NCI-H1092 treated with DMSO at 0.1 percent for 48 hours (cell line): ENCODE data around the gene GARIN5B.
A peak's percentile ranks its signal among the peaks of the same experiment; 100 is the strongest.
"Not testable (repeated sequence)": the region's sequence is repeated elsewhere in the genome, so short reads cannot be mapped to it uniquely, and the experiment has no call there.

Experiments
- DNase-seq: peaks from one replicate; lab custom pipeline; 2025; lab: John Stamatoyannopoulos, UW

The GARIN5B gene

GRCh38 chr19:55362990-55363716 lies at the start of gene GARIN5B:
Gene GARIN5B, minus strand, starts transcription at chr19:55363260. Its CDS starts 194 bp downstream, at chr19:55363066.
- DNase-seq, result no peak

DNA sequence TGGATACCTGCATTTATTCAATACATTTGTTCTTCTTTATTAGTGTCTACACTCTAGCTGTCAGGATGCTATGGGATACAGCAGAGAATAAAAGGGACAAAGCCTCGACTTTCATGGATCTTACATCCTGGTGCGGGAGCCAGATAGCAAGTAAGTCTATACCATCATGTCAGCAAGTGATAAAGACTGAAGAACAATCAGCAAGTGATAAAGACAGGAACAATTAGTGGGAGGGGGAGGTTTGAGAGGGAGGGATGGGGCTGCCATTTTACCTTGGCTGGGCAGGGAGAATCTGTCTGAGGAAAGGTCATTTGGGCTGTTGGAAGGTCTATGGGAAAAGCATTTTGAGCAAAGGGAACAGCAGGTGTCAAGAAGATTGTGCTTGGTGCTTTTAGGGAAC lies 47.1 kb upstream of the GARIN5B start:
- no peak for DNase-seq

DNA sequence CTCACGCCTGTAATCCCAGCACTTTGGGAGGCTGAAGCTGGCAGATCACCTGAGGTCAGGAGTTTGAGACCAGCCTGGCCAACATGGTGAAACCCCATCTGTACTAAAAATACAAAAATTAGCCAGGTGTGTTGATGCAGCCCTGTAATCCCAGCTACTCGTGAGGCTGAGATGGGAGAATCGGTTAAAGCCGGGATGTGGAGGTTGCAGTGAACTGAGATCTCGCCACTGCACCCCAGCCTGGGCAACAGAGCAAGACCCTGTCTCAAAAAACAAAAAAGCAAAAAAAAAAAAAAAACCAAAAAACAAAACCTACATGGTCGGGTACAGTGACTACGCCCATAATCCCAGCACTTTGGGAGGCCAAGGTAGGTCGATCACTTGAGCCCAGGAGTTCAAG lies 46.1 kb upstream of the GARIN5B start:
- DNase-seq, result not testable (repeated sequence)

DNA sequence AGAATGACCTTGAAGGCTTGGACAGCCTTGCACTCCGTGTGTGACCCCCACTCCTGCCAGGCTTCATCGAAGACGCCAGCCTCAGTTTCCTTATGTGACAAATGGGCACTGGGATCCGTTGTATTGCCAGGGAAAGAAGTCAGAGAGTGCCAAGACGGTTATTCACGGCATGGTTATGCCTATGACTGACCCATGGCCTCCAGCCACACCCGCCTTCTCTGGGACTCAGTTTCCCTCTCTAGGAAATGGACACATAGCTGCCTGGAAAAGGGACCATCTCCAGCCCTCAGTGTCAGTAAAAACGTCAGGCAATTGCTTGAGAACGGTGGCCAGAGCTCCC lies 45.4 kb upstream of the GARIN5B start:
- no peak for DNase-seq

GRCh38 chr19:55407800-55408532 lies 44.9 kb upstream of the GARIN5B start:
- peak; percentile 97 for DNase-seq

DNA sequence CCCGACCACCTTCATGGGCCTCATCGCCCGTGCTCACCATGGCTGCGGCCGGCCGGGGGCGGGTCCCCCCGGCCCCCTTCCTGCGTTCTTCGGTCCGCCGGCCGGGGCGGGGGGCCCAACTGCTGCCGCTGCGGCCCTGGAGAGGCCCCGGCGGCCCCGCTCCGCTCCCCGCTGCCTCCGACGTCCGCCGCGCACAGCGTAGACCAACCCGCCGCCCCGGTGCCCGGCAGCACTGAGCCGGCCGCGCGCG lies 44.4 kb upstream of the GARIN5B start, which contains the start of gene UBE2S:
TSS of gene UBE2S (minus strand) at position 239 of the 250 bp plus-strand sequence. CDS start at position 40, 199 bp downstream.
- not testable (repeated sequence) for DNase-seq

DNA sequence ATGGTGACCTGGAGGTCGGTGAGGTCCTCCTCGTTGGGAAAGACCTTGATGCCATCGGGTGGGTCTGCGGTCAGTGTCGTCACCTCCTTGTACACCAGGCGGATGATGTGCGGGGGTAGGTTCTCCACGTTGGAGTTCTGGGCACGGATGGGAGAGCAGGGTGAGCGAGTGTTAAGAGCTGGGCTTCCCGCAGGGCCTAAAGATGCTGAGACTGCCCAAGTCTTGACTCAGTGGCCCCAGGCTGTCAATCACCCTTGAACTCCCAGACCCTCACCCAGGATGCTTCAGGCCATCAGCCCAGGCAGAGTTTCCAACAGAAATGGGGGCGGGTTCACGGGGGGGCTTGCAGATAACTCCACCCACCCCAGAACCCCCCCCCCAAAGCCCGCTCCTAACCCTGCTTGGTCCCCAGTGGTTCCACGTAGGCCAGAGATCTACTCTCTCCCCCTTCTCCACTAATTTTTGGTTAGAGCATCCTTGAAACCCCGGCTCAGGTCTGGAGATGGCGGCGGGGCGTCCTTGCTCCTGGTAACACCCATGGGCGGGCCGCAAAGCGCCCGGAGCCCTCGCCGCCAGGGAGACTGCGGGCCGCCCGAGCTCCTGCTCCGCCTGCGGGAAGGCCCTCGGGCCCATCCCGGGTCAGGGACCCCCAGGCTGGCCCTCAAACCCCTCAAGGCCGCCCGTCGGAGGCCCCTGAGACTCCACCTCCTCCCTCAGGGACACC lies 43.9 kb upstream of the GARIN5B start:
- DNase-seq, result no peak

- no peak for DNase-seq
Measured at GRCh38 chr19:55406091-55406825, 43.2 kb upstream of the GARIN5B start.

GRCh38 chr19:55405638-55406037 lies 42.6 kb upstream of the GARIN5B start:
- no peak for DNase-seq

DNA sequence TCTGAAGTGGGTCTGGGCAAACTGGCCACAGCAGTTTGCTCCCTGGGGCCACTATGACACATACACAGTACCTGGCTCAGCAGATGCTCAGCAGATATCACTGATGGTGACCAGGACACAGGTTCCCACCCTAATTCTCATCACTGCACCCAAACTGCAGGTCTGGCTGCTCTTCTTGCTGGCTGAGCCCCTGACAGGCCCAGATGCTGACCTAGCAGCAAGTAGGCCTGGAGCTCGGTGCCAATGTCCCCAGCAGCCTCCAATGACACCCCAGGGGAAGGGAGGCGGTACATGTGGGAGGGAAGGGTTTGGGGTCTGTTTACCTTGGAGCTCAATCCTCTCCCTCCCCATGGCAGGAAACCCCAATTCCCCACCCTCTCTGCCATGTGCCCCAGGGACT lies 39.4 kb upstream of the GARIN5B start:
- no peak for DNase-seq

- DNase-seq, result not testable (repeated sequence)
Measured at GRCh38 chr19:55401390-55401789, 38.3 kb upstream of the GARIN5B start.

DNA sequence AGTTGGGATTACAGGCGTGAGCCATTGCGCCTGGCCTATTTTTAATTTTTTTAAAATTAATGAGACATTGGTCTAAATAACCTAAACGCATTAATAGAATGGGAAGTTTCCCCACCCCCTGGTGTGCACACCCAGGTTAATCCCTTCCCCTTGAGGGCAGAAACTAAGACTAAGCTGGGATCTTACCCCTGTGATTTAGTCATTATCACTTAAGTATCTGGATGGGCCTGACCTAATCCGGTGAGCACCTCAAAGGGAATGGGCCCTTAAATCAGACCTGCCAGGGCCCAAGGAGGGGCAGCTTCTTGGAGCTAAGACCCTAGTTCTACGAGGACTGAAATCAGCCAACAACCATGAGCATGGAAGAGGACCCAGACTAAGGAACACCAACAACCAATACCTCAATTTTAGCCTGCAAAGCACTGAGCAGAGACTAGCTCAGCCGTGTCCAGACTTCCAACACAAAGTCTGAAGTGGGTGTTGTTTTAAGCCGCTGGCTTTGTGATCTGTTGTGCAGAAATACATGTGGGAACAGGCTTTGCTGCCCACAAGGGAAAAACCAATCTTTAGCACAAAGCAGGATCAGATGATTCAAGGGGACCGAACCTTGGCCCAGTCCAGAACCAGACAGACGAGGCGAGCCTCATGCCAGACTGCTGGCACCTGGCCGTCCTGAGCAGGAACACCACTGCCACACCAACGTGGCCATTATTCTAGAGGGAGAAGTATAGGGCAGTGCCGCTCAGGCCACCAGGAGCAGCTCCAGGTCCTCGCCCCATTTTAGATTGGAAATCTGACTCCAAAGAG lies 37.4 kb upstream of the GARIN5B start:
- no peak for DNase-seq

GRCh38 chr19:55398200-55398925 lies 35.3 kb upstream of the GARIN5B start:
- DNase-seq, result no peak

- DNase-seq, result no peak
Measured at GRCh38 chr19:55392820-55393761, 30.0 kb upstream of the GARIN5B start.

DNA sequence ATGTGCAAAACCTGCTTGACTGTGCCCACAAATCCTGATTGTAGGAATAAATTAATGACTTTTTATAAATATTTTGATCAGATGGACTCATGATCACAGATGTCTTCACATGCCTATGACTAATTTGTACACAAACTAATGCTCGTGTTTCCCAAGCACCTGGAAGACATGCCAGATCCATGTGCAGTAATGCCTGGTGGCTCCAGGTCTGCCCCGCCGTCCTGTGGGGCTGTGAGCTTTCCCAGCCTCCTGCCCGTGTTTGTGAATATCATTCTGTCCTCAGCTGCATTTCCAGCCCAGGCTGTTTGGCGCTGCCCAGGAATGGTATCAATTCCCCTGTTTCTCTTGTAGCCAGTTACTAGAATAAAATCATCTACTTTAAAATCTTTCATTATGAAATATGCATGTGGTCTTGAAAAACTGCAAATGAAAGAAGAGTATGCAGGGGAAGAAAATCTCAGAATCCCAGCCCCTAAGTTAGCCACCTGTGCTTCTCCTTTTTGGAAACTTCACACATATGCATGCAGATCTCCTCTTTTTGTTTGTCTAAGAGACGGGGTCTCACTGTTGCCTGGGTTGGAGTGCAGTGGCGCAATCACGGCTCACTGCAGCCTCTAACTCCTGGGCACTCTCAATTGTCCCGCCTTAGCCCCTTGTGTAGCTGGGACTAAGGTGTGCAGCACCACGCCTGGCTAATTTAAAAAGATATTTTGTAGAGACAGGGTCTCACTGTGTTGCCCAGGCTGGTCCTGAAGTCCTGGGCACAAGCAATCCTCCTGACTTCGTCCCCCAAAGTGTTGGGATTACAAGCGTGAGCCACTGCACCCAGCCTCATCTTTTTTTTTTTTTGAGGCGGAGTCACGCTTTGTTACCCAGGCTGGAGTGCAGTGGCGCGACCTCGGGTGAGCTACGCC lies 28.9 kb upstream of the GARIN5B start:
- no peak for DNase-seq

DNA sequence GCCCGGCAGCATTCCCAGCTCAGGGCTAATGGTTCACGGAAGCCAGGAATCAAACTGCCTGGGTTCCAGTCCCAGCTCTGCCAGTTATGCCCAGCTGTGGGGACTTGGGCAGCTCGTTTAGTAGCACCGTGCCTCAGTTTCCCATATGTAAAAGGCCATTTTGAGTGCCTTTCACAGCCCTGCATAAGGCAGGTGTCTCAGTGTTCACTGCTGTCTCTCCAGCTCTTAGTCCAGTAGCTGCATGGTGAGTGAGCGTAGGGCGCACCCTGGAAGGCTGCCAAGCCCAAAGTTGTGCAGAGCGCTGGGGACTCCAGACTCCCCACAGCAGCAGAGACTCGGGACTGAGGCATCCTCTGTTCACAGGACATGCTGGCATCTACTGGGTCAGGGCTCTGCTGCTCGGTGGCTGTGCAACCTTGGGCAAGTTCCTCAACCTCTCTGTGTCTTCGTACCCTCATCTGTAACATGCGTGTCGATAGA lies 28.2 kb upstream of the GARIN5B start:
- DNase-seq, result no peak

GRCh38 chr19:55390461-55390880 lies 27.4 kb upstream of the GARIN5B start:
- no peak for DNase-seq
